ENCODE data around the gene GFPT1.

Gene GFPT1

DNA sequence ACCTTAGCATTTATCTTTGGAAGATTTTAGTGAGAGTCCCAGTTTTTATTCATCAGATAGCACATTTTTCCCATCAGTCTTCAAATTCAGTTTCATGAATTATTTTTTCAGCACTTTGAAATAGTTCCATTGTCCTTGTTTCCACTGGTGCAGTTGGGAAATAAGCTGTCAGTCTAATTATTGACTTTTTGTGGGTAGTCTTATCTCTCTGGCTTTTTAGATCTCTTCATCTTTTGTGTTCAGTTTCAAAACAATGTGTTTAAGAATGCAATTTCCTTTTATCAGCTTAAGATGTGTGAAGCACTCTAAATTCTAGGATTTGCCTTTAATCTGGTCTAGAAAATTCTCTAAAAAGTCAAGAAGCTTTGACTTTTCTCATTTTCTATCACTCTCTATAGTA lies 70.5 kb downstream of the GFPT1 start:
- no peak for DNase-seq (ENCODE audit: low spot score)

- DNase-seq (ENCODE audit: low spot score) = no peak
Observed at GRCh38 chr2:69315160-69315761, 71.8 kb downstream of the GFPT1 start.

DNA sequence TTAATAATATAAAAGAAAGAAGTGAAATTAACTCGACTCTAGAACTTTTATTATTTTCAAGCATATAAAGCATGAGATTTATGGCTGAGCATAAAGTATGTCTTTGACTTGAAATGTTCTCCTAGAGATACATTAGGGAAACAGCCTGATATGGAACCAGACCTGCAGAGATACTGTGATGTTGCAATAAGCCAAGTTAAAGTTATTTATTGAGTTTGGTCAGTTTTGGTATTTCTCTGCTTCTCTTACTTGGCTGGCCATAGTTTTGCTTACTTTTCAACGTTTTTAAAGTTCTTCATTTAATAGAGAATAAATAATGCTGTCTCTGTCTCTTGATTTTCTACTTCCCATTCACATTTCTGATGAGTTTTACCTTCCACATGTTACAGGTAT lies 76.0 kb downstream of the GFPT1 start:
- DNase-seq (ENCODE audit: low spot score) = no peak

GRCh38 chr2:69310111-69311023 lies 76.7 kb downstream of the GFPT1 start:
- DNase-seq (ENCODE audit: low spot score) = no peak

- DNase-seq (ENCODE audit: low spot score) = no peak
Observed at GRCh38 chr2:69309351-69310110, 77.5 kb downstream of the GFPT1 start.

- DNase-seq (ENCODE audit: low spot score) = no peak
Observed at GRCh38 chr2:69308338-69308737, 78.7 kb downstream of the GFPT1 start.

GRCh38 chr2:69307579-69308064 lies 79.4 kb downstream of the GFPT1 start:
- no peak for DNase-seq (ENCODE audit: low spot score)

GRCh38 chr2:69306822-69307578 lies 80.0 kb downstream of the GFPT1 start:
- peak; percentile 25 for DNase-seq (ENCODE audit: low spot score)

- DNase-seq (ENCODE audit: low spot score) = no peak
Observed at GRCh38 chr2:69306393-69306821, 80.6 kb downstream of the GFPT1 start.

GRCh38 chr2:69305712-69306392 lies 81.2 kb downstream of the GFPT1 start:
- DNase-seq (ENCODE audit: low spot score) = no peak

DNA sequence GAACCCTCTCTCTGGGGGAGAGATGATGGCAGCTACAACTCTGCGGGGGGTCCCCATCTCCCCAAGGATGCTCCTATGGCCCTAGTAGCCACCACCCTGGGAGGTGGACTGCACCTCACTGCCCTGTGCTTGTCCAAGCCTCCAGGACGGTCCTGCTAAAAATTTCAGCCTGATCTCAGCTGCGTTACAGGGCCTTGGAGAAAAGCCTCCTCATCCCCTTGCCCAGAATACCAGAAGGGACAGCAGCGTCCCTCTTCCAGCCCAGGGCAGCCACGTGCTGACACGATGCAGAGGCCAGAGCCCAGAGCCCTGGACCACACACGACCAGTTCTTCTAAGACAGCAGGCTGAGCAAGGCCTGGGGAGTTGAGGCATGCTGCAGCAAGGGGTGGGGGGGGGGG lies 81.9 kb downstream of the GFPT1 start:
- DNase-seq (ENCODE audit: low spot score) = no peak

DNA sequence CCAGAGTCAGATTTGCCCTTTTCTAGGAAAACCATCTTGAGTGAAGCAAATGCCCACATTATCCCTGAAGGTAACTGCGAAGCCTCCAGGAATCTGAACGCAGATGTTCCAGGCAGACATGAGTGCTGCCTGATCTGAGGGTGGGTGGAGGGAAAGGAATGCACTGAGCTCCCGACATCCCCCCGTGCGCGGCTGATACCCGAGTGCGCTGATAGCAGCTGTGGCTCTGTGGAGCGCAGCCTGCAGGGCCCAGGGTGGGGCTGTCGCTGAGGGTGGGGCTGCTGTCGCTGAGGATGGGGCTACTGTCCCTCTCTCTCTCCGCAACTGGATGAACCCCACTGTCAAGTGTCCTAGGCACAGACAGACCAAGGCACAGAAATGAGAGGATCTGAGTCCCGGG lies 82.4 kb downstream of the GFPT1 start:
- DNase-seq (ENCODE audit: low spot score) = no peak

DNA sequence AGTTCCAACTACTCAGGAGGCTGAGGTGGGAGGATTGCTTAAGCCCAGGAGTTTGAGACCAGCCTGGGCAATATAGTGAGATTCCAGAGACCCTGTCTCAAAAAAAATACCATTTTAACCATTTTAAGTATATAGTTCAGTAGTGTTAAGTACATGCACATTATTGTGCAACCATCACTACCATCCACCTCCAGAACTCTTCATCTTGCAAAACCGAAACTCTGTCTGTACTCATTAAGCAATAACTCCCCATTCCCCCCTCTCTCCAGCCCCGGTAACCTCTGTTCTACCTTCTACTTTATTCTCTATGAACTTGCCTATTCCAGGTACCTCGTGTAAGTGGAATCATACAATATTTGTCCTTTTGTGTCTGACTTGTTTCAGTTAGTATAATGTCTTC lies 86.4 kb downstream of the GFPT1 start:
- no peak for DNase-seq (ENCODE audit: low spot score)

DNA sequence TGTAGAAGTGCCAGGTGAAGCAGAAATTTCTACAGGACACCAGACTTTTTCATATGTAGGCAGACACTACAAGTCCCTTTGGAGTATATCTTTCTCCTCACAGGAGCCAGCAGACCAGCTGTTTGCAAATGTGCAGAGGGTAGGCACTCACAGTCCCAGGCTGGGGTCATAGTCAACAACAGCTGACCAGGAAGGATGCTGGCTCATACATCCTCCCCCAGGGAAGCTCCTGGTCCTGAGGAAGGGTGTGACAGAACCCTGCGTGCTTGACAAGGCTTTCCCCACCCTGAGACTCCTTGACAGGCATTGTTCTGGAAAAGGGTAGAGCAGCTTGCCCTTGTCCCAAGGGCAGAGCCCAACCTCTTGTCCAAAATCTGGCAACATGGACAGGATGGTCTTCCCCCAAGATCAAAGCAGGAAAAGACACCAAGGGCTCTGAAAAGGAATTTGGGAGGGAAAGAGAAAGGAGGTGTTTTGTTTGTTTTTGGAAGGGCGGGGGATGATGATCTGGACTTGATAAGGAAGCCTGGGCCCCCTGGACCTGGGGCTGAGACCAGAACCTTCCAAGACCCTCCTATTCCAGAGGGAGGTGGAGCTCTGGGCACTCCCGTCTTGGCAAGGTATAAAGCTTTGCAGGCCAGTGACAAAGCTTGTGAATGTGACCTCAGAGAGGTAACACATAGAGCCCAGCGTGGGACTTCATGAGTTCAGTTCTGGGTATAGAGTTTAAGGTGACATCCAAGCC lies 87.1 kb downstream of the GFPT1 start:
- no peak for DNase-seq (ENCODE audit: low spot score)

GRCh38 chr2:69298862-69299261 lies 88.2 kb downstream of the GFPT1 start:
- no peak for DNase-seq (ENCODE audit: low spot score)

DNA sequence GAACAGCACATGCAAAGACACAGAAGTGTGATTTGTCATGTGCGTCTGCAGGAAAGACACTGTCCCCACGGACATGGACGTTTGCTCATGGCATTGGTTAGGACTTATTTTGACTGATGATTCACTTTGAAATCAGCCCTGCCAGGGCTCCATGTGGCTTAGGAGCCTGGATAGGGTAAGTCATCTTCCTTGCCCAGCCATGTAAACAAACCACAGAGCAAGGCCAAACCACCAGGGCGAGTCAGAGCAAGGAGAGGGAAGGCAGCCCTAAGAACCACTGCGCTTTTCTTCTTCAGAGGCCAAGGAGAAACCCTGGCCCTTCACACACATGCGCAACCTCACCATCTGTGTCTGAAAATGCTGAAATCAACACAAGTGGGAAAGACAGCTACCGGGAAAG lies 88.8 kb downstream of the GFPT1 start:
- DNase-seq (ENCODE audit: low spot score) = no peak

GRCh38 chr2:69297216-69297615 lies 89.8 kb downstream of the GFPT1 start:
- DNase-seq (ENCODE audit: low spot score) = no peak

GRCh38 chr2:69296421-69296820 lies 90.6 kb downstream of the GFPT1 start:
- no peak for DNase-seq (ENCODE audit: low spot score)

- DNase-seq (ENCODE audit: low spot score) = no peak
Observed at GRCh38 chr2:69292256-69292655, 94.8 kb downstream of the GFPT1 start.

GRCh38 chr2:69291721-69292120 lies 95.3 kb downstream of the GFPT1 start:
- DNase-seq (ENCODE audit: low spot score) = no peak

Measured in hematopoietic multipotent progenitor cell treated with erythropoietin and hydrocortisone succinate and interleukin-3 and kit ligand, for 15 days (in vitro differentiated cells).